KMS-11 (cell line): ENCODE results near the gene SPATA12.

Source experiments
- H2AFZ ChIP-seq: fragments of 200-600 bp; sonication (generic); 2 replicates; pipeline ENCODE4 v1.6.1; 2016; ENCODE audit warnings: antibody characterized with exemption, mixed run types, low read depth
- H3K27ac ChIP-seq: fragments of 200-600 bp; sonication (generic); 2 replicates; pipeline ENCODE4 v1.6.1; 2016; ENCODE audit warnings: mild to moderate bottlenecking, mixed run types
- H3K27me3 ChIP-seq: fragments of 200-600 bp; sonication (generic); 2 replicates; pipeline ENCODE4 v1.6.1; 2017; ENCODE audit warnings: mild to moderate bottlenecking, low read depth, mixed run types, moderate library complexity; ENCODE audit not compliant: insufficient read depth
- H3K36me3 ChIP-seq: fragments of 200-600 bp; sonication (generic); 2 replicates; pipeline ENCODE4 v1.6.1; 2017; ENCODE audit warnings: mild to moderate bottlenecking, mixed run types; ENCODE audit not compliant: insufficient read depth
- H3K4me1 ChIP-seq: fragments of 200-600 bp; sonication (generic); 2 replicates; pipeline ENCODE4 v1.6.1; 2016; ENCODE audit warnings: mild to moderate bottlenecking, low read depth, mixed run types; ENCODE audit not compliant: poor library complexity, severe bottlenecking
- H3K4me2 ChIP-seq: fragments of 200-600 bp; sonication (generic); 2 replicates; pipeline ENCODE4 v1.7.0; 2016; ENCODE audit warnings: mild to moderate bottlenecking, mixed run types
- H3K4me3 ChIP-seq: fragments of 200-600 bp; sonication (generic); IDR thresholded peaks from 2 replicates; pipeline ENCODE4 v1.6.1; 2017; ENCODE audit warnings: low read depth, low read length, mixed read lengths; ENCODE audit not compliant: insufficient read depth
- H3K79me2 ChIP-seq: fragments of 200-600 bp; sonication (generic); 2 replicates; pipeline ENCODE4 v1.6.1; 2016; ENCODE audit warnings: low read depth, mixed run types; ENCODE audit not compliant: insufficient read depth
- H3K9ac ChIP-seq: fragments of 200-600 bp; sonication (generic); 2 replicates; pipeline ENCODE4 v1.6.1; 2016; ENCODE audit warnings: mild to moderate bottlenecking, mixed run types
- H4K20me1 ChIP-seq: fragments of 200-600 bp; sonication (generic); 2 replicates; pipeline ENCODE4 v1.6.1; 2016; ENCODE audit warnings: mild to moderate bottlenecking, mixed run types; ENCODE audit not compliant: insufficient read depth
- CTCF ChIP-seq: fragments of 200-600 bp; sonication (generic); conservative IDR thresholded peaks from 2 replicates; pipeline ENCODE4 v1.6.1; 2017; ENCODE audit warnings: low read depth, mild to moderate bottlenecking, antibody characterized with exemption, low read length, moderate library complexity, mixed read lengths

Gene SPATA12

GRCh38 chr3:57043518-57043917 is 16.9 kb upstream of the SPATA12 start:
- no peaks in the 10 kb centered on the region for H3K27me3 ChIP-seq
- H3K79me2 ChIP-seq, result no peaks in the 10 kb centered on the region
- no peak overlapping the region for H3K9ac ChIP-seq
- H4K20me1 ChIP-seq, result no peaks in the 10 kb centered on the region
- no peaks in the 10 kb centered on the region for H3K4me1 ChIP-seq
- no peak overlapping the region for H3K4me3 ChIP-seq
- no peak overlapping the region for H3K27ac ChIP-seq
- H3K36me3 ChIP-seq, result no peaks in the 10 kb centered on the region
- H3K4me2 ChIP-seq, result no peak overlapping the region
- TF ChIP-seq CTCF, result no peak
- no peak overlapping the region for H2AFZ ChIP-seq

GRCh38 chr3:57046101-57046765 is 14.2 kb upstream of the SPATA12 start:
- Histone ChIP-seq H3K4me1 (no peaks in the 10 kb centered on the region), H3K4me2 (no peak overlapping the region), H4K20me1 (no peaks in the 10 kb centered on the region), H3K79me2 (no peaks in the 10 kb centered on the region), H3K27me3 (no peaks in the 10 kb centered on the region), H3K36me3 (no peaks in the 10 kb centered on the region), H3K9ac (no peak overlapping the region), H3K27ac (no peak overlapping the region), H2AFZ (no peak overlapping the region), H3K4me3 (no peak overlapping the region)
- no peak for TF ChIP-seq CTCF

- H3K4me1 ChIP-seq, result no peaks in the 10 kb centered on the region
- no peak overlapping the region for H3K9ac ChIP-seq
- H3K27me3 ChIP-seq, result no peaks in the 10 kb centered on the region
- TF ChIP-seq CTCF, result no peak
- no peak overlapping the region for H3K4me3 ChIP-seq
- no peak overlapping the region for H3K27ac ChIP-seq
- no peak overlapping the region for H2AFZ ChIP-seq
- no peaks in the 10 kb centered on the region for H3K79me2 ChIP-seq
- no peak overlapping the region for H3K4me2 ChIP-seq
- no peaks in the 10 kb centered on the region for H4K20me1 ChIP-seq
- H3K36me3 ChIP-seq, result no peaks in the 10 kb centered on the region
Measured at GRCh38 chr3:57048052-57048671, 12.3 kb upstream of the SPATA12 start.

GRCh38 chr3:57048728-57049127 is 11.7 kb upstream of the SPATA12 start:
- H2AFZ ChIP-seq, result no peak overlapping the region

More at GRCh38 chr3:57048728-57049127, 11.7 kb upstream of the SPATA12 start:
- H3K4me2 ChIP-seq, result no peak overlapping the region
- no peaks in the 10 kb centered on the region for H3K36me3 ChIP-seq
- no peaks in the 10 kb centered on the region for H3K4me1 ChIP-seq
- H3K79me2 ChIP-seq, result no peaks in the 10 kb centered on the region
- H3K27ac ChIP-seq, result no peak overlapping the region
- H3K4me3 ChIP-seq, result no peak overlapping the region
- no peak for TF ChIP-seq CTCF
- no peaks in the 10 kb centered on the region for H3K27me3 ChIP-seq
- H4K20me1 ChIP-seq, result no peaks in the 10 kb centered on the region
- H3K9ac ChIP-seq, result no peak overlapping the region
